HG03066 (cell line): Measurements from ENCODE around the gene UGT1A8.

Experiments used
- ATAC-seq: cut with Tn5 transposase; IDR thresholded peaks from one replicate; pipeline ENCODE4 v1.9.1; 2021; ENCODE audit warnings: low read depth; ENCODE audit not compliant: unreplicated experiment

UGT1A8 gene

DNA sequence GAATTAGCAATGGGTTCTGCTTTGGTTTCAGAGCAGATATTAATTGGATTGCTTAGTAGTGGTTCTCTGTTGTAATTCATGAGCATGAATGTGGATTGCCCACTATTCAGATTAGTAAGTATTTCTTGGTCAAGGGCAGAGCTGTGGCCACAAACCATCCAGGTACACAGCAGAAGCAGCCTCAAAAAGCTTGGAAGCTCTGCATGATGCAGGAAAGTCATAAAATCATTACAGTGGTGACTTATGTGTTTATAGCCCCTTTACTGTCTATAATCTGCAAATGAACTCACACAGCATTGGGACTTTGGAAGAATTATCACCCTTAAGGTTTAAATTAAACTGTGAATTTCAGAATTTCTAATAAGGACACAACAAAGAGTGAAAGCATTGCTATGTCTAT, 140.7 kb downstream of the UGT1A8 start:
- no peak for ATAC-seq

DNA sequence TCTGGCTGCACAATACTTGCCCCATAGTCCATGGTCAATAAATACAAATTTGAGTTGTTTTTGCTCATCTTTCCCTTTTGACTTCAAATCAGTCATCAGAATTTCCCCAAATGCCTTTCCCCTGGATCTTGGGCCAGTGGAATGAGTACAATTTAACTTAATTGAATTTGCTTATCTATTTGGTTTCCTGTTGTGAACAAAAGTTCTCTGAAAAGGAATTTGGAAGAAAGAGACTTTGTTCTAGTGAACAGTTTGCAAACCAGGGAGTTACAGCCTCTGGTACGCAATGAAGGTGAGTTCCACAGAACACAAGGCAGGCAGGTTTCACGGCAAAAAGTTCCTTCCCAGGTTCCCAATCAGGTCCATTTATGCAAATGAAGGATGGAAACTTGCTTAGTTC, 141.4 kb downstream of the UGT1A8 start:
- no peak for ATAC-seq

DNA sequence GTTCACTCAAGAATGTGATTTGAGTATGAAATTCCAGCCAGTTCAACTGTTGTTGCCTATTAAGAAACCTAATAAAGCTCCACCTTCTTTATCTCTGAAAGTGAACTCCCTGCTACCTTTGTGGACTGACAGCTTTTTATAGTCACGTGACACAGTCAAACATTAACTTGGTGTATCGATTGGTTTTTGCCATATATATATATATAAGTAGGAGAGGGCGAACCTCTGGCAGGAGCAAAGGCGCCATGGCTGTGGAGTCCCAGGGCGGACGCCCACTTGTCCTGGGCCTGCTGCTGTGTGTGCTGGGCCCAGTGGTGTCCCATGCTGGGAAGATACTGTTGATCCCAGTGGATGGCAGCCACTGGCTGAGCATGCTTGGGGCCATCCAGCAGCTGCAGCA, 142.6 kb downstream of the UGT1A8 start, which contains the start of gene UGT1A1:
UGT1A1 (plus strand) TSS at position 228 of the 400 bp plus-strand sequence; CDS start at position 246, 18 bp downstream.
- no peak for ATAC-seq

DNA sequence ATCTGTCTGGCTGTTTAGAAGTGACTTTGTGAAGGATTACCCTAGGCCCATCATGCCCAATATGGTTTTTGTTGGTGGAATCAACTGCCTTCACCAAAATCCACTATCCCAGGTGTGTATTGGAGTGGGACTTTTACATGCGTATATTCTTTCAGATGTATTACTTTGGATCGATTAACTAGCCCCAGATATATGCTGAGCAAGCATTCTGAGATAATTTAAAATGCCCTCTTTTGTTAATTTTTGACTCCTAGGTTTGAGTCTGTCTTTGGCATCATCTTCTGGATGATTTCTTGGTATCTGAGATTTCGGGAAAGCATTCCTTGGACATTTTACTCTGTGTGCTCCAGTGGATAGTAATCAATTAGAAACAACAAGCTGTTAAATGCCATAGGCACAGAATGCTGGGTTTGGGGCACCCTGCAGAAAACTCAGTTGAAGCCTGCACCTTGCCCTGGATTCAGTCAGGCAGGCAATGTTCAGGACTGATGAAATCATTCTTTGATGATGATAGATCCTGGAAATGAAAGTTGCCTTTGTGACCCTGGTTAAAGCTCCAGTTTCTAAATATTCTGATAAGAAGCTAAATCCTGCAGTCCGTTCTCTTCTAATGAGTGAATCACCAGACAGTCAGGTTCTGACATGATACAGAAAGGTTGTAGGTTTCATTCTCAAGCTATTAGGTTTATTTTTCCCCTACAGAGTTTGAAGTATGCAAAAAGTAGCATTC, 143.8 kb downstream of the UGT1A8 start:
- no peak for ATAC-seq

- ATAC-seq = no peak
These were observed 146.8 kb downstream of the UGT1A8 start for GRCh38 chr2:233764264-233764663.

GRCh38 chr2:233764761-233765160, 147.3 kb downstream of the UGT1A8 start:
- no peak for ATAC-seq

- ATAC-seq = no peak
These were observed 149.0 kb downstream of the UGT1A8 start for GRCh38 chr2:233766416-233766815.

- ATAC-seq = no peak
These were observed 150.6 kb downstream of the UGT1A8 start for GRCh38 chr2:233768076-233768475.

DNA sequence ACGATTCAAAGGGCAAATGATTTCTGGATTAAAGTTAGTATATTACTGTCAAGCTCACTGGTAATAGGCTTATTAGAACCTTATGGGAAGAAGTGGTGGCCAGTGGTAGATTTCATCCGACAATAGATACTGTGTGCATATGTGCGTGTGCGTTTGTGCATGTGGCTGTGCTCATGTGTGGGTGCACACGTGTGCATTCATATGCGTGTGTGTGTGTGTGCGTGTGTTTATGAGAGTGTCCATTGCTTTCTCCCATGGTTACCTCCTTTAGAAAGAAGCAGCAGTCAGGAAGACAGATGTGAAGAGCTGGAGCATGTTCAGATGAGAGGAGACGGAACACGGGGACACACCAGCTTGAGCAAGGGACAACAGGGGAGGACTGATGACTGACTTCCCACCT, 151.8 kb downstream of the UGT1A8 start:
- no peak for ATAC-seq

GRCh38 chr2:233772153-233772552, 154.7 kb downstream of the UGT1A8 start:
- no peak for ATAC-seq

GRCh38 chr2:233772583-233772982, 155.2 kb downstream of the UGT1A8 start:
- no peak for ATAC-seq

DNA sequence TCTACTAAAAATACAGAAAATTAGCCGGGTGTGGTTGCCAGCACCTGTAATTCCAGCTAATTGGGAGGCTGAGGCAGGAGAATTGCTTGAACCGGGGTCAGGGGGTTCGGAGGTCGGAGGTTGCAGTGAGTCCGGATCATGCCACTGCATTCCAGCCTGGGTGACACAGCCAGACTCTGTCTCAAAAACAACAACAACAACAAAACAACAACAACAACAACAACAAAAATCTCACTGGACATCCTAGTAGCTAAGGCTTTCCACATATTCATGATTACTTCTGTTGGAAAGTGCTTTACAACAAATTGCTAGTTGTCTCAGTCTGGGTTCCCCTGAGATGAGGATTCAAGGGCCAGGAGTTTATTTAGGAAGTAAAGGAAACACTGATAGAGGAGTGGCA, 156.4 kb downstream of the UGT1A8 start:
- no peak for ATAC-seq

DNA sequence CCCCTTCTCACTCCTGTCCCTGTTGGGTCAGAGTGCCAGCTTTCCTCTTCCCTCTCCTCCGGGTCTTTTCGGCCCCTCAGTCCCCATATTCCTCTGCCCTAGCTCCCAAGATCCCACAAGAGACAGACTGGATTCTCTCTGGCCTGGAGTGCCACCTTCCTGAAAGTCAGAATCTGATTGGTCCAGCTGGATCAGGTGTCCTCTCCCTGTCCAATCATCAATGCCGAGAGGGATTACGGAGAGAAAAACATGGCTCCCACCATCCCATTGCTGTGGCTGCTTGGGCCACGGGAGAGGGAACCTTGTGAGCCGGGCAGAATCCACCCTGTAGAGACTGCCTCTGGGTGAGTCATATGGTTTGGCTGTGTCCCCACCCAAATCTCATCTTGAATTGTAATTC, 158.0 kb downstream of the UGT1A8 start:
- no peak for ATAC-seq

DNA sequence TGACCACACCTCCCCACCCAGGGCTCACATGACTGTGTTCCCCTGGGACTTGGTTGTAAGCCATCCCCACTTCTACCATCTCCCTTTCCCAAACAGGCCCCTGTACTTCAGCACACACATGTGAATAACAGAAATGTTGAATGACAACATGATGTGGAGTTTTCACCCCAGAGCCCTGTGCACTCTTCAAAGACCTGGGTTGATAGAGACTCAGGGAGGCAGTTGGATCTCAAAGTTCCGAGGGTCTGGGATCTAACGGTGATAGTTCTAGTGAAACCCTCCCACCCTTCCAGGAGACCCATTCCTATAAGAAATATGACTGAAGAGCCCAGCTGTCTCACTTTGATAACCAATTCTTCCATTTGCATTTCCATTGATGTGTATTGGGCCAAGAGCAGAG, 160.6 kb downstream of the UGT1A8 start, which contains the start of gene MROH2A:
MROH2A (plus strand) TSS at position 301 of the 400 bp plus-strand sequence. CDS start 1,029 bp downstream, outside the sequence.
- no peak for ATAC-seq

- no peak for ATAC-seq
These were observed 162.3 kb downstream of the UGT1A8 start for GRCh38 chr2:233779722-233780121.

GRCh38 chr2:233780771-233781170, 163.3 kb downstream of the UGT1A8 start:
- no peak for ATAC-seq

- ATAC-seq = no peak
These were observed 172.1 kb downstream of the UGT1A8 start for GRCh38 chr2:233789554-233789953.

GRCh38 chr2:233791151-233791882, 173.9 kb downstream of the UGT1A8 start:
- no peak for ATAC-seq

DNA sequence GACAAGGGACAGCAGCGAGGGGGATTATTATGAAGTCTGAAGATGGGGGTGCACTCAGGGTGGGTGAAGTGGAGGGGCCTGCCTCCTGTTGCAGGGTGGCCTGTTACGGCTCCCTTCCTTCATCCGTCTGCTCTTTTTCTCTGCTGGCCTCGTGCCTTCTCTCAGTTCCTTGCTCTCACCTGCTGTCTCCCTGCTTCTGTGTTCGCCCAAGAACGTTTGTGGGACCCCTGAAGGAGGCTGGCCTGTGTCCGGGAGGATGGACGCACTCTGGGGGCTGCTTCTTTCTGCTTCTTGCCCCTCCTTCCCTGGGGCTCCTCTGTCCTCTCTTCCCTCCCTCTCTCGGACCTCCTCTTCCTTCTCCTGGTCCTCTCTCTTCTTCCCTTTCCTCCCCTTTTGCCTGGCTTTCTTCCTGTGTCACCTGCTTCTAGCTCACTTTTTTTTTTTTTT, 174.5 kb downstream of the UGT1A8 start:
- ATAC-seq = no peak

DNA sequence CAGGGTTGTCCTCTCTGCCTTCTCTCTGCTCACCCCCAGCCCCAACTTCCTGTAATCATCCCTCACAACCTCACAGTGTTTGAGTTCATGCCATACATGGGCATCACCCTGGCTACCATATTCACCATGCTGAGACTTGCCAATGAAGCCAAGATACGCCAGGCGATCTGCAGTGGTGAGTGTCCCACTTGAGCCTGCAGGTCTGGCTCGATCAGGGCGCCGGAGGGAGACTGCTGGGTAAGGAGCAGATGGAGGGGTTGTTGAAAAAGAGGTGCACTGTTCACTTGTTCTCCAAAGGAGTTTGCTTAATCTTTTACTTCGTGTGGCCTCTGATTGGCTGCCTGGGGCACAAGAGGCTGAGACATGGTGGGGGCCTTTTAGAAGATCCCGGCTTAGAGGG, 175.3 kb downstream of the UGT1A8 start:
- no peak for ATAC-seq

DNA sequence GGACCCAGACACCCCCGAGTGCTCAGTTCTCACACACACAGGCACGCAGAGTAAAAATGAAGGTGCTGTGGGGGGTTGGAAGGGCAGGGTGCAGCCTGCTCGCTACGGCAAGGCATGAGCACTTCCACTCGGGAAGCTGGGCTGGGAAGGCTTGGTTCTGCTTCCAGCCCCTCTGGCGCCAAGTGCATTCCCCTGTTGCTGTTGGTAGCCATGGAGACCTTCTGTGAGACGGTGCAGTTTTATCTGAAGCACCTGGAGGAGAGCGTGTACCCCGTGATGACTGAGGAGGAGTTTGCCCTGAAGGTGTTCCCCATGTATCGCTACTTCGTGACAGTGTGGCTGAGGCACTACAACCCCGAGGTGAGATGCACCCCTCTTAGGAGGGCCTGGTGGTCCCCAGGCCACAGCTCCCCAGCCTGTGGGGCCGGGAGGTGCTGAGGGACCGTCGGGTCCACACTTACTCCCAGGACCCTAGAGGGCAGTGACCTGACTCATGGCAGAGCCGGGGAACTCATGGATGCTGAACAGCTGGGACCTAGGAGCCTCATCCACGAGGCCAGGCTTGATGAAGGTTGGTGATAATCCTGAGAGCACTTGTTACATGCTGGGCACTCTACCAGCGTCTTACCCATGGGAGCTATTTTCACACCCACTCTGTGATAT, 176.2 kb downstream of the UGT1A8 start:
- no peak for ATAC-seq
